ENCODE results near the gene TRPM2. TPM values are rescaled to one million over a fixed set of nuclear protein-coding genes. Genes with fewer than 3 reads are reported as not detected.
A peak's percentile ranks its signal among the peaks of the same experiment; 100 is the strongest.

TRPM2 gene
- total and polyA plus RNA-seq, 12 donors: 0.34 to 8.5 (median 1.2) TPM

- Histone ChIP-seq H3K36me3 (peaks cover 0 to 33% (median 0%) of the 10 kb centered on the region in 9 donors), H3K27me3 (peaks cover 0 to 24% (median 7%) of the 10 kb centered on the region in 7 donors), H3K4me1 (peaks cover 0 to 3% (median 0%) of the 10 kb centered on the region in 9 donors), H3K27ac (no peak overlapping the region), H3K9me3 (no peaks in the 10 kb centered on the region), H3K4me3 (no peak overlapping the region)
- ATAC-seq (no peak), DNase-seq (peak in 1 of 2 donors; percentile 6)
- TF ChIP-seq, protein P1, sequence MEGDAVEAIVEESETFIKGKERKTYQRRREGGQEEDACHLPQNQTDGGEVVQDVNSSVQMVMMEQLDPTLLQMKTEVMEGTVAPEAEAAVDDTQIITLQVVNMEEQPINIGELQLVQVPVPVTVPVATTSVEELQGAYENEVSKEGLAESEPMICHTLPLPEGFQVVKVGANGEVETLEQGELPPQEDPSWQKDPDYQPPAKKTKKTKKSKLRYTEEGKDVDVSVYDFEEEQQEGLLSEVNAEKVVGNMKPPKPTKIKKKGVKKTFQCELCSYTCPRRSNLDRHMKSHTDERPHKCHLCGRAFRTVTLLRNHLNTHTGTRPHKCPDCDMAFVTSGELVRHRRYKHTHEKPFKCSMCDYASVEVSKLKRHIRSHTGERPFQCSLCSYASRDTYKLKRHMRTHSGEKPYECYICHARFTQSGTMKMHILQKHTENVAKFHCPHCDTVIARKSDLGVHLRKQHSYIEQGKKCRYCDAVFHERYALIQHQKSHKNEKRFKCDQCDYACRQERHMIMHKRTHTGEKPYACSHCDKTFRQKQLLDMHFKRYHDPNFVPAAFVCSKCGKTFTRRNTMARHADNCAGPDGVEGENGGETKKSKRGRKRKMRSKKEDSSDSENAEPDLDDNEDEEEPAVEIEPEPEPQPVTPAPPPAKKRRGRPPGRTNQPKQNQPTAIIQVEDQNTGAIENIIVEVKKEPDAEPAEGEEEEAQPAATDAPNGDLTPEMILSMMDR (IDR thresholded peaks at IDR 0.05): no peak
- intact Hi-C loops (cut with DNase I): loop anchor here in 1 of 10 donors (10.0 kb wide), 1 partner anchor 60 kb away; no protein-coding TSS in a partner anchor
- 74 to 82% methylated on average over 21 of the region's 21 CpGs for WGBS, 2 donors
These were observed 91.0 kb downstream of the TRPM2 start for GRCh38 chr21:44444286-44444931.

DNA sequence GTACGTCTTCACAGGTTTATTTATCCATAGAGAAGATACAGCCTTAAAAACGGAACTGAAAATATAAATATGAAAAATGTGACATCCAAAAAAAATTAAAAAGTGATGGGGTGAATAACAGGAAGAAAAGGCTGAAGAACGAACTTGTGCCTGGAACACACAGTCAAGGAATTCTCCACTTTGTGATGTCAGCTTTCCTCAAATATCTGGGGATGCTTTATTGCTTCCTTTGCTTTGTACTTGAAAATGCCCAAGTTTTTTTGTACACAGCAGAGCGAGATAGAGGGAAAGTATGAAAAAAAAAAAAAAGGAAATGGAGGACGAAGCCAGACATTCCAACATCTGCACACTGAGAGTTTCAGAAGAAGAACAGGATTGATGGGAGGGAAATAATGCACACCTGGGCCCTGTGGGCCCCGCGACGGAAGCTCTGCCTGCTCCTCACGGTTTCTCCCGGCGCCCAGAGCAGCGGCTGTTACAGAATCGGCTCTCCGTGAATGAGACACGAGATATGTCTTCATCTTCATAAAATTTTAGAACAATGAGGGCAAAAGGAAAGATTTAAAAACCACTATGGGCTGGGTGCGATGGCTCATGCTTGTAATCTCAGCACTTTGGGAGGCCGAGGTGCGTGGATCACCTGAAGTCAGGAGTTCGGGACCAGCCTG, 91.9 kb downstream of the TRPM2 start:
- Histone ChIP-seq H3K9me3 (no peaks in the 10 kb centered on the region), H3K27ac (no peak overlapping the region), H3K36me3 (peaks cover 0 to 27% (median 0%) of the 10 kb centered on the region in 9 donors), H3K27me3 (peaks cover 0 to 31% (median 7%) of the 10 kb centered on the region in 7 donors), H3K4me1 (no peaks in the 10 kb centered on the region), H3K4me3 (no peak overlapping the region)
- 82 to 84% methylated on average over 19 of the region's 19 CpGs for WGBS, 2 donors
- intact Hi-C loops (cut with DNase I): loop anchor here in 1 of 10 donors (10.0 kb wide), 1 partner anchor 60 kb away; no protein-coding TSS in a partner anchor
- TF ChIP-seq, protein P1 (IDR thresholded peaks at IDR 0.05): no peak
- ATAC-seq: no peak
- DNase-seq: no peak

- Histone ChIP-seq H3K27ac (no peak overlapping the region), H3K9me3 (peaks cover 0 to 10% (median 0%) of the 10 kb centered on the region in 11 donors), H3K4me1 (no peaks in the 10 kb centered on the region), H3K36me3 (no peaks in the 10 kb centered on the region), H3K27me3 (peaks cover 0 to 30% (median 18%) of the 10 kb centered on the region in 7 donors), H3K4me3 (no peak overlapping the region)
- ATAC-seq (no peak), DNase-seq (peak in 1 of 2 donors; percentile 6)
- 57 to 58% methylated on average over 13 of the region's 13 CpGs for WGBS, 2 donors
- intact Hi-C loops (cut with DNase I): loop anchor here in 1 of 10 donors (10.0 kb wide), 1 partner anchor 64 kb away; no protein-coding TSS in a partner anchor
- TF ChIP-seq, protein P1 (IDR thresholded peaks at IDR 0.05): no peak
These were observed 95.3 kb downstream of the TRPM2 start for GRCh38 chr21:44448651-44449131.

Data from heart right ventricle (tissue), 16 donors.